Measurements from ENCODE around the gene GTF2IRD1.
"Not testable (repeated sequence)": the region's sequence is repeated elsewhere in the genome, so short reads cannot be mapped to it uniquely, and the experiment has no call there.

DNA sequence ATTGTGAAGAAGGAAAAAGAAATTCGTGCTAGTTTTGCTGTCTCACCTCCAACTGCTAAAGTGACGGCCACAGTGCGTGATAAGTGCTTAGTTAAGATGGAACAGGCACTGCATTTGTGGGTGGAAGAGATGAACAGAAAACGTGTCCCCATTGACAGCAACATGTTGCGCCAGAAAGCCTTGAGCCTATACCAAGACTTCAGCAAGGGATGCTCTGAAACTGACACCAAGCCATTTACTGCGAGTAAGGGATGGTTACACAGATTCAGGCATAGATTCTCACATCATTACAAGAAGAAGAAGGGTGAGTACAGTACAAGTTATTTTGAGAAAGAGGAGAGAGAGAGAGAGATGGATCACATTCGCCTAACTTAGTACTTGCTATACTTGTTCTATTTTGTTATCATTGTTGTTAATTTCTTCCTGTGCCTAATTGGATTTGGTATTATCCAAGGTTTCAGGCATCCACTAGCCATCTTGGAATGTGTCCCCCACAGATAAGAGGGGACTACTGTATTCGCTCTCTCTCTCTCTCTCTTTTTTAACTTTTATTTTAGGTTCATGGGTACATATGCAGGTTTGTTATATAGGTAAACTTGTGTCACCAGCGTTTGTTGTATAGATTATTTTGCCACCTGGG, 196.9 kb downstream of the GTF2IRD1 start:
- TF ChIP-seq, protein P1, sequence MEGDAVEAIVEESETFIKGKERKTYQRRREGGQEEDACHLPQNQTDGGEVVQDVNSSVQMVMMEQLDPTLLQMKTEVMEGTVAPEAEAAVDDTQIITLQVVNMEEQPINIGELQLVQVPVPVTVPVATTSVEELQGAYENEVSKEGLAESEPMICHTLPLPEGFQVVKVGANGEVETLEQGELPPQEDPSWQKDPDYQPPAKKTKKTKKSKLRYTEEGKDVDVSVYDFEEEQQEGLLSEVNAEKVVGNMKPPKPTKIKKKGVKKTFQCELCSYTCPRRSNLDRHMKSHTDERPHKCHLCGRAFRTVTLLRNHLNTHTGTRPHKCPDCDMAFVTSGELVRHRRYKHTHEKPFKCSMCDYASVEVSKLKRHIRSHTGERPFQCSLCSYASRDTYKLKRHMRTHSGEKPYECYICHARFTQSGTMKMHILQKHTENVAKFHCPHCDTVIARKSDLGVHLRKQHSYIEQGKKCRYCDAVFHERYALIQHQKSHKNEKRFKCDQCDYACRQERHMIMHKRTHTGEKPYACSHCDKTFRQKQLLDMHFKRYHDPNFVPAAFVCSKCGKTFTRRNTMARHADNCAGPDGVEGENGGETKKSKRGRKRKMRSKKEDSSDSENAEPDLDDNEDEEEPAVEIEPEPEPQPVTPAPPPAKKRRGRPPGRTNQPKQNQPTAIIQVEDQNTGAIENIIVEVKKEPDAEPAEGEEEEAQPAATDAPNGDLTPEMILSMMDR (IDR thresholded peaks at IDR 0.05; ENCODE audit: low read depth, low read length, poor library complexity, severe bottlenecking) = not testable (repeated sequence)
- TF ChIP-seq EZH2phosphoT487 (IDR thresholded peaks at IDR 0.05; ENCODE audit: borderline replicate concordance, low read length) = not testable (repeated sequence)

Data from DOHH2 (cell line).